Coronary artery (tissue), 2 donors: Measurements from ENCODE around the gene TBL1XR1.
"Not testable (repeated sequence)": the region's sequence is repeated elsewhere in the genome, so short reads cannot be mapped to it uniquely, and the experiment has no call there.

Experiments
- DNase-seq: peaks from one replicate; pipeline ENCODE4 v3.0.0-alpha.2; 2017; ENCODE audit warnings: low spot score
- H3K27ac ChIP-seq, 2 donors: fragments of 200-600 bp; sonication (generic); one replicate each; pipeline ENCODE4 v1.5.1; 2016 to 2019
- H3K4me3 ChIP-seq: fragments of 200-600 bp; sonication (generic); 2 replicates; pipeline ENCODE4 v1.5.1; 2016; ENCODE audit warnings: mild to moderate bottlenecking, moderate library complexity
- CTCF ChIP-seq: fragments of 200-600 bp; sonication (generic); IDR thresholded peaks from one replicate; pipeline ENCODE4 v1.5.1; 2019; ENCODE audit warnings: antibody characterized with exemption

TBL1XR1 gene

GRCh38 chr3:177026505-177027277 is 170.6 kb downstream of the TBL1XR1 start:
- H3K27ac ChIP-seq, result no peak overlapping the region
- no peak for DNase-seq
- no peak for TF ChIP-seq CTCF
- no peak overlapping the region for H3K4me3 ChIP-seq

DNA sequence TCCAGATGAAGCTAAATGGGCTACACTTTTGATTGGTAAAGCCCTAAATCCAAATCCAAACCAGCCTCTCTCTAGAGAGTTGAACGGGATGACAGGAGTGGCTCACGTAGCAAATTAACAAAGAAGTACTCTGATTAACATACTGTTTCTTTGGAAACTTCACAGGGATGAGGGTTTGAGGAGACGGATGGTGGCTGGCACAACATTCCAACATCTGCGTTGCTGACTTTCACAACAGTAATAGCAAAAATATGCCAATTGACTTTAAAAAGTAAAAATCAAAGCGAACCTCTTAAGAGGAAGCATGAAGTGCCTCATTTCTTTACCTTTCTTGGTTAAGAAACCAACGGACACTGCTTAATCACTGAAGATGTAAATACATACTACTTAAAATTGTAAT is 181.4 kb downstream of the TBL1XR1 start:
- TF ChIP-seq CTCF, result no peak
- DNase-seq, result no peak
- H3K4me3 ChIP-seq, result no peak overlapping the region
- H3K27ac ChIP-seq, result no peak overlapping the region

DNA sequence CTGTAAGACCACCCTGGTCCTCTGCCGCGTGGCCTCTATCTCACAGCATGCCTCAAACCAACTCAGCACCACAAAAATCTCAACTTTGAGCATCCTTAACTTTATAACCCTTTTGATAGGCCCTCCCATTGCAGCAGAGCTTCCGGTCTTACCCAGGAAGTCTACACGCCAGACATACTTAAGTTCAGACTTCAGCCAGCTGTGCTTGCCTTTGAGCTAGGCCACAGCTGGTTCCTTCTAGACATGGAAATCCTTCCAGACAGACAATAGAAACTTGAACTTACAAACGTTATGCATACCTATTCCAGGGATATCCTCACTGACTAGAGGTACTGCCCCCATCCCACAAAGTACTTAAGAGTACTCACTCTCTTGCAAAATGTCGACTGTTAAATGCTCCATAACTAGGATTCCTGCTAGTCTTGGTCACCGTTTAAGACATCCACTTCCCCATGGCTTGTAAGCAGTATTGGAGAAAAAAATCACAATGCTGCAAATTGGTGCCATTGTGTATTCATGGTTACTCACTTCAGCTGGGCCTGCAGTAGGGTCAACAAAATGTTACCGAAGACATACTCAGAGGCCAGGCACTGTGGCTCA is 183.5 kb downstream of the TBL1XR1 start:
- no peak for TF ChIP-seq CTCF
- H3K4me3 ChIP-seq, result no peak overlapping the region
- no peak for DNase-seq
- H3K27ac ChIP-seq, result no peak overlapping the region

- TF ChIP-seq CTCF, result no peak
- Histone ChIP-seq H3K27ac (no peak overlapping the region), H3K4me3 (no peak overlapping the region)
- DNase-seq, result no peak
Measured at GRCh38 chr3:177005718-177006405, 191.4 kb downstream of the TBL1XR1 start.

GRCh38 chr3:177000159-177000558 is 197.1 kb downstream of the TBL1XR1 start:
- H3K4me3 ChIP-seq, H3K27ac ChIP-seq, DNase-seq: not testable (repeated sequence)

DNA sequence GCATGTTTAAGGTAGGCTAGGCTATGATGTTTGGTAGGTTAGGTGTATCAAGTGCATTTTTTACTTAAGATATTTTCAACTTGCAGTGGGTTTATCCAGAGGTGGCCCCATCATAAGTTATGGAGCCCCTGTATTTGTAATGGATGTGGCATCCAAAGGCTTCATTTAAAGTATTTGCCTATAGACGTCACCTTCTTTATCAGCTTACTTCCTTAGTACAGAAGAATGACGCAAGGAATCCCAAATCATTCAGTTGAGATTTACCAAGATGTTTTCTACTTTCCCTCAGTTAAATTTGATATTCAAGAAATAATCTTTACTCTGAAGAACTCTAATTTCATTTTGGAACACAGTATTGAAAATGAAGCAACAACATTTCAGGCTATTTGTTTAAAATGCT is 201.3 kb downstream of the TBL1XR1 start:
- no peak overlapping the region for H3K4me3 ChIP-seq
- DNase-seq, result no peak
- no peak for TF ChIP-seq CTCF
- no peak overlapping the region for H3K27ac ChIP-seq

DNA sequence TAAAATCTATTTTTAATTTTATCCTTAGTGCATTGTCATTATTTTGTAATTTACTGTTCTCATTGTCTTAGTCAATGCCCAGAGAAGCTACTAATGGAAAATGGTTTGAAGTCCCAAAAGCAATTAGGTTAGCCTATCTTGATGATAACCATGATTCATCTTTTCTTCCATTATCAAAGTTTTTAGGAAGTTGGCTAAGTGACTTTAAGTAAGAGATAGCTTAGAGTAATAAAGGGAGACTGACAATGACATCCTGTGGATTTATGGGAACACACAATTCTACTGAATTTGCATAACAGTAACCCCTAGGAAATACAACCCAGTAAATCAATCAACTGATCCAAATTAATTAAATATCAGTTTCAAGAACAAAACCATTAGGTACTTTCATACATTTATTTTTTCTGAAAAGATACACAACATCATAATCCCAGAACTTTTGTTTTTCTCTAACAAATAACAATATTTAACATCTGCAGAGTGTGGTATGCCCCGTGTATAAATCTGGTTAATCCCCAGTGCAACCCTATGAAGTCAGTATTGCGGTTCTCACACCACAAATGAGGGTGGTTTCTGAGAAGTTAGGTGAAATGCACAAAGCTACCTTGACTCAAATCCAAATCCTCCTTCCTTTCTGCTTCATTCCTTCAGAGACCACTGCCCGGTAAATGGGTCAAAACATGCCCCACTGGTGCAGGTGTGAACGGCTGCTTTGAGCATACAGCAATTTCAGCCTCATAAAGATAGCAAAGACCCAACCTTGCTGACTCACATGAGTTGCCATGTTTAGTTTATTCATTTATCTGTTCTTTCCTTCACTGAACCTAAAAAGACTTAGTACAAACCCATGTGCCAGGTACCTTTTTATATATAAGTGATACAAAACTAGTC is 202.1 kb downstream of the TBL1XR1 start:
- no peak for DNase-seq
- H3K27ac ChIP-seq, result no peak overlapping the region
- no peak for TF ChIP-seq CTCF
- H3K4me3 ChIP-seq, result no peak overlapping the region
